KBM-7 (cell line): ENCODE measurements around the gene TMEM121.

Experiments
- DNase-seq: peaks from one replicate; pipeline ENCODE4 v3.0.0-alpha.2; 2015
- in situ Hi-C: fragments of 300-500 bp; cut with MboI; formaldehyde crosslinking; loops from 2 replicates; pipeline ENCODE4 v1.14.3; 2020; ENCODE audit warnings: low sequenced_read_pairs, low pct_unique_long_range_greater_than_20kb, mixed read lengths

TMEM121 gene

GRCh38 chr14:105486163-105486973, 40.0 kb upstream of the TMEM121 start, which contains the start of gene CRIP1:
Gene CRIP1, plus strand, starts transcription at chr14:105486886. Its CDS starts 374 bp downstream, at chr14:105487260.
- no peak for DNase-seq
- in situ Hi-C loops: no loop called here

DNA sequence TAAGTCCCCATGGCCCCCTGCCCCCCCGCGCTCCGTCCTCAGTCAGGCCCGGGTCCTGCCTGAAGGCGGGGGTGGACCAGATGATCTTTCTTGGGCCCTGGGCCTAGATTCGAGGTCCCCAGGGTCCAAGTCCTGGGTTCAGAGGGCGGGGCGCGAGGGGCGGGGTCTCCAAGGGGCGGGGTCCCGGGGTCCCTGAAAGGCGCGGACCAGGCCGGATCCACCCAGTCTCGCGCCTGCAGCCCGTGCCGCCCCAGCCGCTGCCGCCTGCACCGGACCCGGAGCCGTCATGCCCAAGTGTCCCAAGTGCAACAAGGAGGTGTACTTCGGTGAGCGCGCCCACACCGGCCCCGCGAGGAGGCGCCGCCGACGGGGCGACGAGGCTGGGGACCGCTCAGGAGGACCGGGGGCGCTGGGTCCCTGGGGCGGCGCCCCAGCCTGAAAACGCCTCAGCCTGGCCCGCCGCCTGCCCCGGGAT, 39.4 kb upstream of the TMEM121 start:
- in situ Hi-C loops: no loop called here
- DNase-seq: no peak

DNA sequence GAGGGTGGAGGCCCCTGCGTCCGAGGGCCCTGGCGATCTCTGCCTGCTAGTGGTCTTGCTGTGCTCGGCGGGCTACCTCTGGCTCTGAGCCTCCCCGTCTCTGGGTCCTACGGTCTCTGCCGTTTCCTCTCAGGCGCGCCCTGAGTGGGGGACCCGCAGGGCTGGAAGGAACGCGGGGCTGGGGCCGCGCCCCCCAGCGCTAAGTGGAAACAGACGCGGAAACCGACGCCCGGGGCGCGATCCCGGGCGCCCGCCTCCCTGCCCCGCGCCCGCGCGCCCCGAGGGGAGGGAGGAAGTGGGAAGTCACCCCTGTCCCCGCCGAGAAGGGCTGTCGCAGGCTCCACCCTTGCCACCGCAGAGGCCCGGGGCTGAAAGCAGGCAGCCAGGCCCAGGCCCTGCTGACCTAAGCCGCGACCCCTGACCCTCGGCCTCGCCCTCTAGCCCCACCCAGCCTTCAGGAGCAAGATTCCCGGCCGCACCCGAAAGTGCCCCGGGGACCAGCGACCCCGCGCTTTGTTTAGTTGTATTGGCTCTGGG, 38.9 kb upstream of the TMEM121 start:
- no peak for DNase-seq
- in situ Hi-C loops: no loop called here

DNA sequence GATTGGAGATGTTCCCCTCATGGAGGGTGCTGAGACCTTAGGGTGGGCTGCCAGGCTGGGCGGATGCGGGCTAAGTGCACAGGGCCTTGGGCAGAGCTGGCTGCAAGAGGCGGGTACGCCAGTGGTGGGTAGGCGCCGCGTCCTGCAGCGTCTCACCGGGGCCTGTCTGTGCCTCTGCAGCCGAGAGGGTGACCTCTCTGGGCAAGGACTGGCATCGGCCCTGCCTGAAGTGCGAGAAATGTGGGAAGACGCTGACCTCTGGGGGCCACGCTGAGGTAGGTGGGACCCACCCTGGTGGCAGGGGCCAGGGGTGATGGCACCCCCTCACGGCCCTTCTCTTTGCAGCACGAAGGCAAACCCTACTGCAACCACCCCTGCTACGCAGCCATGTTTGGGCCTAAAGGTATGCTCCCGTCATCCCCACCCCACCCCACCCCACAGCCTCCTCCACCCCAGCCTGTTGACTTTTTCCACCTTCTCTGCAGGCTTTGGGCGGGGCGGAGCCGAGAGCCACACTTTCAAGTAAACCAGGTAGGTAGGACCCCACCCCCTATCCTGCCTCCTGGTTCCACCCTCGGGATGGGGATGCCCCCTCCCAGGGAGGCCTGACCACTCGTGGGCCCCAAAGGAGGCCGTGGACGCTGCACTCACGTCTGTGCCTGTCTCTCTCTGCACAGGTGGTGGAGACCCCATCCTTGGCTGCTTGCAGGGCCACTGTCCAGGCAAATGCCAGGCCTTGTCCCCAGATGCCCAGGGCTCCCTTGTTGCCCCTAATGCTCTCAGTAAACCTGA, 38.2 kb upstream of the TMEM121 start:
- in situ Hi-C loops: no loop called here

GRCh38 chr14:105488781-105489541, 37.4 kb upstream of the TMEM121 start:
- in situ Hi-C loops: no loop called here
- DNase-seq: no peak

More for the DNA sequence above, 38.2 kb upstream of the TMEM121 start:
- no peak for DNase-seq

- peak; percentile 92 for DNase-seq
- in situ Hi-C loops: no loop called here
Measured at GRCh38 chr14:105489542-105490266, 36.7 kb upstream of the TMEM121 start.

DNA sequence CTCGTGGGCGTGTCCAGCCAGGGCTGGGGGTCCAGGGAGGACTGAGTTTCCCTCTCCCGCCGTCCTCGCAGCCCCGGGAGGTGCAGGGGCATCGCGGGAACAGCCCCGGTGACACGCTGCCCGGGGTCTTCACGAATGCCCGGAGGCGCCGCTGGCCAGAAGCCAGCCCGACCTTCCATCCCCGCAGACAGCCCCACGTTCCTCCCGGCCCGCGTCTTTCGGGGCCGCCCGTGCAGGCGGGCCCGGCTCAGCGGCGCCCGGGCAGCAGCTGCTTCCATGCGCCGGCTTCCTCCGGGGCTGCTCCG, 36.2 kb upstream of the TMEM121 start:
- DNase-seq: no peak
- in situ Hi-C loops: no loop called here

DNA sequence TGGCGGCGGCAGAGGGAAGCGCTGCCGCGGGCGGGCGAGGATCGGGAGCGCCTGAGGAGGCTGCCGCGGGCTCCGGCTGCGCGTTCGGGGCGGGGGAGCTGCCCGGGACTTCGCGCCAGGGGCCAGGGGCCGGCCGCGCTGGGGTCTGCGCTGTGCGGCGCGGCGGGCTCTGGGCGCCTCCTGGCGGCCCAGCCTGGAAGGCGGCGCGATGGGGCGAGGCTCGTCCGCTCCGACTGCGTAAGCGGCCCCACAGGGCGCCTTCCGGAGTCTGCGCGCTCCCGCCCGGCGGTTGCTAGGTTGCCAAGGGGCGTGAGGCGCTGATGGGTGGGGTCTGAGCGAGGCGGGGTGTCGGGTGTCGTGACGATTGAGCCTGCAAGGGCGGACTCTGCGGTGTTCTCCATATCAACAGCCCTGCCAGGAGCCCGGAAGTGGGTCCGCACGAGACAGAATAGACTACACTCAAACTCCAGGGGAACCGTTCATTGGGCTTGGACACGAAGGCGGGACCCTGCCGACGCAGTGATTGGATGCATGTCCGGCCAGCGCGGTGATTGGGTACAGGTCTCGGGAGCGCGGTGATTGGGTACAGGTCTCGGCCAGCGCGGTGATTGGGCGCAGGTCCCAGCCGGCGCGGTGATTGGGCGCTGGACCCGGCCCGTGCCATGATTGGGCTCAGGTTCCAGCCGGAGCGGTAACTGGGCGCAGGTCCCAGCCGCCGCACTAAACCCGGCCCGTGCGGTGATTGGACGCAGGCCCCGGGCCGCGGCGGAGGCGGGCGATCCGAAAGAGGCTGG, 35.6 kb upstream of the TMEM121 start, which contains the start of gene TEDC1:
Gene TEDC1, plus strand, starts transcription at position 675 of the 794 bp plus-strand sequence. CDS start 130 bp downstream, outside the sequence.
- in situ Hi-C loops: no loop called here
- DNase-seq: peak; percentile 100

DNA sequence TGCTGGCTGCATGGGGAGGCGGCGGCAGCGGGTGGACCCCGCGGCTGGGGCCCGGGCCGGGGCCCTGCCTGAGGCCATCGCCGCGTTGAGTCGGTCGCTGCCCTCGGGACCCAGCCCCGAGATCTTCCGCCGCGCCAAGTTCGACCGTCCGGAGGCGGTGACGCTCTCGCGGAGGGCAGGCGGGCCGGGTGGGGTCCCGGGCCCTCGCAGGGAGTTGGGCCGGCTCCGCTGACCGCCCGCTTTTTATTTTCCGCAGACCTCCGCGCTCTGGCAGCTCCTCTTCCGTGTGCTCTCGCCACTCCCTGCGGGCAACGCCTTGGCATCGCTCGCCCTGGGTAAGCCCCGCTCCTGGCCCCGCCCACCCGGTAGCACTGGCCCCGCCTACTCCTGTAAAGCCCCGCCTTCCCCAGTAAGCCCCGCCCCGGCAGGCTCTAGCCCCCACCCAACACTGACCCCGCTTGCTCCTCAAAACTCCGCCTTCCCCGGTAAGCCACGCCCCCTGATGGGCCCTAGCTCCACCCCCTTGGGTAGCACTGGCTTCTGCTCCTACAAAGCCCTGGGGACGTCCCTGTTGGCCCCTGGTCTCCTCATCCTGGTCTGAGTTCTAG, 34.9 kb upstream of the TMEM121 start:
- in situ Hi-C loops: no loop called here

GRCh38 chr14:105492031-105492970, 34.1 kb upstream of the TMEM121 start:
- in situ Hi-C loops: no loop called here
- DNase-seq: no peak

More for the DNA sequence above, 34.9 kb upstream of the TMEM121 start:
- peak; percentile 78 for DNase-seq

GRCh38 chr14:105492971-105493871, 33.2 kb upstream of the TMEM121 start:
- DNase-seq: no peak

GRCh38 chr14:105493921-105494605, 32.3 kb upstream of the TMEM121 start:
- DNase-seq: no peak
- in situ Hi-C loops: no loop called here

More at GRCh38 chr14:105492971-105493871, 33.2 kb upstream of the TMEM121 start:
- in situ Hi-C loops: no loop called here

DNA sequence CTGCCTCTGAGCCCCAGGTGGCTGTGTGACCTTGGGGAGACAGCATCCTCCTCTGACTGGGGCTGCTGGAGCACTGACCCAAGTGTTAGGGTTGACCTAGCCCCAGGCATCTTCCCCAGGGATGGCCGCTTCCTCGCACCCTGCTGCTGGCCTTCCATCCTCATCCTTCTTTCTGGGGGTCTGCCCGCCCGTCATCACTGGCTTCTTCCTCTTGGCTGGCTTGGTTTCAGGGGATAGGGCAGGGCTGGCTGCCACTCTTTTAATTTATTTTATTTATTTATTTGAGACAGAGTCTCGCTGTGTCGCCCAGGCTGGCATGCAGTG, 31.8 kb upstream of the TMEM121 start:
- no peak for DNase-seq
- in situ Hi-C loops: no loop called here

DNA sequence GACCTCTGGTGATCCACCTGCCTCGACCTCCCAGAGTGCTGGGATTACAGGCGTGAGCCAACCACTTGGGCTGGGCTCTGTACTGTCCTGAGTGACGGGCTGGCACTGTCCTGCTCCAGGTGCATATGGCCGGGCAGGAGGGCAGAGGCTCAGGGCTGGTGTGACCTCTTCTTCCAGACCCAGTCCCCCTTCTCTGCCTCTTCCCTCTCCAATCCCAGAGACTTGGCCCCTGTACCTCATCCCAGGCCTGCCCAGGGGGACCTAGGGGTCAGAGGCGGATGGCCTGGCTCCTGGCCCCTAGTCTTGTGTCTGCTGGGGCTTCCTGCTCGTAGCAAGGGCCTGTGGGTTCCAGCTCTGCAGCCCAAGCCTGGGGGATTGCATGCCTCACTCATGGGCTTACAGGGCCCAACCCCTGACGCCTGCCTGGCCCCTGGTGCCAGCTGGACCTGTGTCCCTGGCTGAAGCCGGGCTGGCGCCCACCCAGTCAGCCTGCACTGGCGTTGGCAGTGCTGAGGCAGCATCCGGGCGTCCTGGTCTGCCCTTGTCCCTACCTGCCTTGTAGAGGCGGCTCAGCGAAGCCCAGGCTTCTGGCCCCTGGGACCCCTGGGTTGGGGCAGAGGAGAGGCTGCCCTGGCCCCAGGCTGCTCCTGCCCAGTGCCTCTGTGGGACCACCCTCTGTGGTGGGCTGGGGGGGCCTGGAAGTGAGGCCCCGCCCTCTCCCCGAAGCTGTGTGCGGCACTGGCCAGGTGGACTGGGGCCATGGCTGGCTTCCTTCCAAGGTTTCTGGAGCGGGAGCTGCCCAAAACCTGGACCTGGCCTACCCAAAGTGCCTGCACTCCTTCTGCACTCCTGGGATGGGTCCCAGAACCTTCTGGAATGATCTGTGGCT, 31.0 kb upstream of the TMEM121 start:
- in situ Hi-C loops: no loop called here
- no peak for DNase-seq
